GM18526 (cell line): ENCODE data around the gene ZDHHC5.

Experiments used
- POLR2A ChIP-seq: IDR thresholded peaks from 3 replicates; pipeline ENCODE4 v1.6.1; 2011; ENCODE audit not compliant: insufficient read length; ENCODE audit errors: extremely low read depth

The ZDHHC5 gene

DNA sequence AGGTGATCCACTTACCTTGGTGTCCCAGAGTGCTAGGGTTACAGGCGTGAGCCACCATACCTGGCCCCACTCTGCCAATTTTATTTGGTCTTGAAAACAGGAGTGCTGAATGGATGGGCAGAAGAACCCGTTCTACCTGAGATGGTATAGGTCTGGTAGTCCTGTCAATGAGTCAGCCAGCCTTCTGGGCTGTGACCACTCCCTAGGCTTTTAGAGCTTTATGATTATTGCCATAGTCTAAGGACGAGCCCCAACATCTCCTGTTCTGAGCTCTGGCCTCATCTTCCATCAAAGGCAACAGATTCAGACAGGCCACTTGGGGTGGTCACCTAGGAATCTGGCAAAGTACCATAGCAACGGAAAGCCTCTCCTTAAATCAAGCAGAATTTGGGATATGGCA lies 11.5 kb downstream of the ZDHHC5 start:
- no peak for TF ChIP-seq POLR2A

DNA sequence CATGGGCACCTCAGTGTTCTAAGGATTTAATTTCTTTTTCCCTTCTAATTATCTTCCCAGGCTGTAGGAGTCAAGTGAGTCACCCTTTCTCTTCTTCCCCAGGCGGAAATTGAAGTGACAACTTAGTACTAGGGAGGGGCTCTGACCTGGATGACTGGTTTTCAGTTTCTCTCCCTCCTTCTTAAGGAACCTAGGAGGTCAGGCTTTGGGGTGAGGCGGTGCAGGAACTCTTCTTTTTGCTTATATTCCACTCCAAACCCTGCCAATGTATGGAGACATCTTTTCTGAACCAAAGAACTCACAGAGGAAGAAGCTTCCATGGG lies 12.6 kb downstream of the ZDHHC5 start:
- TF ChIP-seq POLR2A, result no peak

DNA sequence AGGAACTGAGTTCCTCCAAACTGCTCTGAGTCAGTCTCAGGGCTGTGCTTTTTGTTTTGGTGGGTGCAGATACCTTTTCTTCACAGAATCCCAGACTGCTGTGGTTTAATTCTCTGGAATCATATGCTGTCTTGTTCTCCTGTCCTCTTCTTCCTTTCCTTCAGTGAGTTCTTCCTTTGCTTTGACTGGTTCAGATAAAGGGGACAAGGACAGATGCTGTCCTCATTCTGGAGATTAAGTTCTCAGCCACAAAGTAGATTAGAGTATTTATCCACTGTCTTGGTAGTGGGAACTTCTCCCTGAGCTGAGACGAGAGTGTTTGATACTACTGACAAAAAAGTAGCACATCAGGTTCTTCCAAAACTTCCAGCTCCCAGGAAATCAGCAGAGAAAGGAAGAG lies 13.3 kb downstream of the ZDHHC5 start:
- TF ChIP-seq POLR2A, result no peak

DNA sequence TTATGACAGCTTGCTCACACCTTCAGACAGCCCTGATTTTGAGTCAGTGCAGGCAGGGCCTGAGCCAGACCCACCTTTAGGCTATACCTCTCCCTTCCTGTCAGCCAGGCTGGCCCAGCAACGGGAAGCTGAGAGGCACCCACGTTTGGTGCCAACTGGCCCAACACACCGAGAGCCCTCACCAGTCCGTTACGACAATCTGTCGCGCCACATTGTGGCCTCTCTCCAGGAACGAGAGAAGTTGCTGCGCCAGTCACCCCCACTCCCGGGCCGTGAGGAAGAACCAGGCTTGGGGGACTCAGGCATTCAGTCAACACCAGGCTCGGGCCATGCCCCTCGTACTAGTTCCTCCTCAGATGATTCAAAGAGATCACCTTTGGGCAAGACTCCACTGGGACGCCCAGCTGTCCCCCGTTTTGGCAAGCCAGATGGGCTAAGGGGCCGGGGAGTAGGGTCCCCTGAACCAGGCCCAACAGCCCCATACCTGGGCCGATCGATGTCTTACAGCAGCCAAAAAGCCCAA lies 31.0 kb downstream of the ZDHHC5 start:
- no peak for TF ChIP-seq POLR2A

DNA sequence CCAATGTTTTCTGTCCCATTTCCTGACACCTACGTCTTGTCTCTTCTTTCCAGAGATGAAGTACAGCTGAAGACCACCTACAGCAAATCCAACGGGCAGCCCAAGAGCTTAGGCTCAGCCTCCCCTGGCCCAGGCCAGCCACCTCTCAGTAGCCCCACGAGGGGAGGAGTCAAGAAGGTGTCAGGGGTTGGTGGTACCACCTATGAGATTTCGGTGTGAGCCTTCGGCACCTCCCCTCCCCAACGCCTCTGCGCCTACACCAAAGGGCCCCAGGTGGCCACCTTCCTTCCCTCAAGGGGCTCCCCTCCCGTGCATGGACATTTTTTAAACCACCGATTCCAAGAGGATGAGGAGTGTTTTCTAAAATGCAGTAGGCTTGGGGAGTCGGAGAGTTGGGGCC lies 31.9 kb downstream of the ZDHHC5 start:
- no peak for TF ChIP-seq POLR2A

DNA sequence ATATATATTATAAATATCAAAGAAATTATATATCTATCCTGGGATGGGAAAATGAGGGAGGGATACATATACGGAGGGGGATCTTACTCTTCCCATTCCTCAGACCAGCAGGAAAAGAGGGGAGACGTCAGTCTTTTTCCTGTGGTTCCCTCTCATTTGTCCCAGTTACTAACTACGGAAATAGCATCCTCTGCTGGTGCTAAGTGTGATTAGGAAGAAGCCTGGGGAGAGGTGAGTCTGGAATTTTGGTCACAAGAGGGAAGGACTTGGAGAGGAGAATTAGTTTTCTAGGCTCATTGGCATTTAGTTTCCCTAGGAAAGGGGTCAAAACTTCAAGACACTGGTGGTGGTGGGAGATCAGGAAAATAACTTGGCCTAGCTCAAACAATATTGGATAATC lies 32.5 kb downstream of the ZDHHC5 start:
- no peak for TF ChIP-seq POLR2A

DNA sequence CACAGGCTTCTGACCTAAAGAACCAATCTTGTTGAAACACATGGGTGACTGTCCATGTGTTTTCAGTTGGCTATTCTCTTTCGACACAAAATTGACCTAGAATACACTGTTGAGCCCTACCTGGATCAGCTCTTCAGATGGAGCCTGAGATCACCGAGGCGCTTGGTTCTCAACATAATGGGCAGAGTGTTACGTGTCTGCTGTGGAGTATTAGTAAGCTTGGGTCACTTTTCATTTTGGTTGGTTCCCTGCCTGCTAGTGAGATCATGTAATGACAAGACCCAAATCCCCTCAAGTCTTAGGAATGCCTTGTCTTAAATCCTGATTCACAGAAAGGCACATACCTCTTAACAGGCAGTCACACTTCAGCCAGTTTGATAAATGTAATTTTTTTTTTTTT lies 35.4 kb downstream of the ZDHHC5 start:
- no peak for TF ChIP-seq POLR2A

DNA sequence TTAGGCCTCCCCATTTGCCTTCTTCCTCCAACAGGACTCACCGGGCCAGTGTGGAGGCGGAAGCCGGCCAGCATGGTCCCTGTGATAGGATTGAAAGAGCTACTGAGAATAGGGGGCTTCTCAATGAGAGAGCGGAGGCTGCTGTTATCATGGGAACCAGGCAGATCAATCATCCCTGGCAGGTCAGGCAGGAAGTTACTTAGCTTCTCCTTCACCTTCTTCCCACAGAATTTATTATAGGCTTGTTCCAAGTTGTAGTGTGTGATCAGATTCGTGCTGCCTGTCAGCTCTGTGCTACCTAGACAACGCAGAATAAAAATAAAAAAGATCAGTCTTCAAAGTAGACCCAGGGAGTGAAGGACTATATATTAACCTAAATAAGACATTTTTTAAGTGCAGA lies 37.0 kb downstream of the ZDHHC5 start:
- TF ChIP-seq POLR2A, result no peak

DNA sequence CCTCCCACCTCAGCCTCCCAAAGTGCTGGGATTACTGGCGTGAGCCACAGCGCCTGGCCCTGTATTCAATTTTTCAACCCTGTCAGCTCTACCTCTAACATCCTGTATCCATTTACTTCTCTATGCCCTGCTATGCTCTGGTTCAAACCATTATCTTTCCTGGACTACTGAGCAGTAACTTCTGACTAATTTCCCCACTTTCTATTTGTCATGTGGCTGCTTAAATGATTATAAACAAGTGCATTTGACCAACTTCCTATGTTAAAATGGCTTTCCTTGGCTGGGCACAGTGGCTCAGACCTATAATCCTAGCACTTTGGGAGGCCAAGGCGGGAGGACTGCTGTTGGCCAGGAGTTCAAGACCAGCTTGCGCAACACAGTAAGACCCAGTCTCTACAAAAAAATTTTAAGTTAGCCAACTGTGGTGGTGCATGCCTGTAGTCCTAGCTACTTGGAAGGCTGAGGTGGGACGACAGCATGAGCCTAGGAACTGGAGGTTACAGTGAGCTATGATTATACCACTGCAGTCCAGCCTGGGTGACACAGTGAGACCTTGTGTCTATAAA lies 42.0 kb downstream of the ZDHHC5 start:
- no peak for TF ChIP-seq POLR2A

DNA sequence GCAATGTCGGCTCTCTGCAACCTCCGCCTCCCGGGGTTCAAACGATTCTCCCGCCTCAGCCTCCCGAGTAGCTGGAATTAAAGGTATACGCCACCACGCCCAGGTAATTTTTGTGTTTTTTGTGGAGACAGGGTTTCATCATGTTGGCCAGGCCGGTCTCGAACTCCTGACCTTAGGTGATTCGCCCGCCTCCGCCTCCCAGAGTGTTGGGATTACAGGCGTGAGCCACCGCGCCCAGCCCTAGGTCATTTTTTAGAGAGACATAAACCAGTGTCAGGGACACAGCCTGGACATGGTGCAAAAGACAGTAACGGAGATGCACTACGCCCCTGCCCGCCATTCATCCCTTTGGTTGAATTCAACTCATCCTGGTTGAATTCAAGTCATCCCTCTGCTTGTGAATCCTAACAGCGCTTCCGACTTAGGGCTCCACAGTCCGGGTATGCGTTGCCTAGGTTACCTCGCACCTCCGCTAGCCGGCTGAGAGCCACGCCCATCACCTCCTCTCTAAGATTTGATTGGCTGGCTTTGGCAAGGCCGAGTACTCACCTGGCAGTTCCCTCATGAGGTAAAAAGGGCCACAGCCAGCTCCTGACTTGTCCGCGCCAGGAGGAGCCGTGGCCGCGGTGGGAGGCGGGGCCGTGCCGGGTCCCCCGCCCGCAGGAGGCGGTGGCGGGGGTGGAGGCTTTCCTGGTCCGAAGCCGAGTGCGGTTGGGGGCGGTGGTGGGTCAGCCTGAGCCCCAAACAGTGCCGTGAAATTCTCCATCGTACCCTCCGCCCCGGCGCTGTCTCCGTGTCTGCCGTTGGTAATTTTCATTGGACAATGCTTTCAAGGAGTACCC lies 43.7 kb downstream of the ZDHHC5 start, which contains the start of gene MED19:
MED19 (minus strand) TSS at position 802 of the 842 bp plus-strand sequence; CDS start at position 766, 36 bp downstream.
- peak; percentile 17 for TF ChIP-seq POLR2A

DNA sequence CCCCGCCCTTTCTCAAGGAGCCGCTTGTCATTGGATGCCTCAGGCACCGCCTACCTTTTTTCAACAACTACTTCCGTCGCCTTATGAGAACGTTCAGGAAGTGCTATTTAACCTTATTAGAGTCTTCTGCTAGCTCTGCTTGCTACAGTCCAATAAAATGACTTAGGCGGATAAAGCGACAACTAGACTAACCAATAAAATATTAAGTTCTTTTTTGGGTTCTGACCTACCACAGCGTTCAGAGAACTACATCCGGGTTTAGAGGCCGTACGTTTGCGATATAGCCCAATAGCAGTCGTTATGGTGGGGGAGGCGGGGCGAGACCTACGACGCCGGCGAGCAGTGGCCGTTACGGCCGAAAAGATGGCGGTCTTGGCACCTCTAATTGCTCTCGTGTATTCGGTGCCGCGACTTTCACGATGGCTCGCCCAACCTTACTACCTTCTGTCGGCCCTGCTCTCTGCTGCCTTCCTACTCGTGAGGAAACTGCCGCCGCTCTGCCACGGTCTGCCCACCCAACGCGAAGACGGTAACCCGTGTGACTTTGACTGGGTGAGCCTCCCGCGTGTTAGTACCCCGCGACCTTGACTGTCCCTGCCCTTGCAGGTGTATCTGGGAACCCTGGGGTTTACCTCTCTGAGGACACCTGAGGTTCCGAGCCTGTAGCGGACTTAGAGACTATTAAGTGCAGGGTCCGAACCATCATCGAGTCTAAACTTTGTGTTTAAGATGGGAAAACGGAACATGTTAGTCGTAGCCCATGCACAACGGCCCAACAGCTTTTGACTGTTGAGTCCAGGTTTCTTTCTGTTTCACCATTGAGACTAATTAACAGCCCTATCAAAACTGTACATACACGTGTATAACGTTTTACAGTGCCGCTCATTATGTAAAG lies 44.6 kb downstream of the ZDHHC5 start, which contains the start of gene TMX2:
TMX2 (plus strand) TSS at position 338 of the 895 bp plus-strand sequence; CDS start at position 364, 26 bp downstream.
- TF ChIP-seq POLR2A, result peak; percentile 72

DNA sequence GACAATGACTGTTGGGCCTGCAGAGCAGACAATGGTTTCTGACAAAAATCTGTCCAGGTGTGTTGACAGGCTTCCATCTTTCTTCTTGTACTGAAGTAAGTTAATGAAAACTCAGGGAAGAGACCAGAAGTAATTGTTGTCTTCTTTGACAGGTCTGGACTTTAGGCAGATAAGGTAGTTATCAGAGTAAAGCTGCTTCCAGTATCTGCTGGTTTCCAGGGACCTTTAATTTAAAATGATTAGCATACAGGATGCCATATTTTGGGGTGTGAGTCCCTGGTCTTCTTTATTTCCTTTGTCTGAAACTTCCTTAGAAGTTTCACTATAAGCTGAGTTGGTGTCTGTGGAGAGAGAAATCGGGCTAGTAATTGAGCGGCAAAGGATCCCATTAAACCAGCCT lies 45.9 kb downstream of the ZDHHC5 start:
- no peak for TF ChIP-seq POLR2A

DNA sequence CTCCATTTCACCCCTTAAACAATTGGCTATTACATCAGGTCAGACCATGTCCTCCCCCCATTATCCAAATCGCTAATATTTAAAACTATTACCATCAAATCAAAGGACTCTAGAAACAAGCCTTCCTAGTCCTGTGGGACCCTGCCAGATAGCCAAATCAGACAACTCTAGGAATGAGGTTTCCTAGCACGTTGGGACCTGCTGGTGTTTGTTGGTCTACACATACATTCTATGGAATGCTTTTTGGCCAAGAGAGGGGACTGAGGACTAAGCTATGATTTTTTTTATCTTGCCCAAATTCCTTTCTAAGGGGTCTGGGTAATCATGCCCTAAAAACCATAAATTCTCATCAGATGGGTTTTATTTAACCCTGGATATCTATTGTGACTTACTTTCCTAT lies 59.3 kb downstream of the ZDHHC5 start:
- TF ChIP-seq POLR2A, result no peak

DNA sequence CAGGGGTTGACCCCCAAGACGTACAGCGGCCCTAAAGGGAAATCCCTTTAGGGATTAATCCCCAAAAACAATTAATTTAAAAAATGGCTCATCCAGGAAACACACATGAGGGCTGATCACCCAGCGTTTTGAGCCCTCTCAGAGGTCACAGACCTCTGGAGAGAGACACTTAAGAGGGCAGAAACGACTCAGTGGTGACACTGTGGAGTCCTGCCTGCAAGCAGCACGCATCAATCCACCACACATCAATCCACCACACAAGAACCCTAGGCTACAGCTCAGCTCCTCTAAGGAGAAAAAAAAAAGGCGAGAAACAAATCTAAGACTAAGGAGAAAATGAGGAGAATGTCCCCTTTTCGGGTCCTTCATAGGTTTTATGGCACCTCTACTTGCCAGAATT lies 60.9 kb downstream of the ZDHHC5 start:
- no peak for TF ChIP-seq POLR2A

DNA sequence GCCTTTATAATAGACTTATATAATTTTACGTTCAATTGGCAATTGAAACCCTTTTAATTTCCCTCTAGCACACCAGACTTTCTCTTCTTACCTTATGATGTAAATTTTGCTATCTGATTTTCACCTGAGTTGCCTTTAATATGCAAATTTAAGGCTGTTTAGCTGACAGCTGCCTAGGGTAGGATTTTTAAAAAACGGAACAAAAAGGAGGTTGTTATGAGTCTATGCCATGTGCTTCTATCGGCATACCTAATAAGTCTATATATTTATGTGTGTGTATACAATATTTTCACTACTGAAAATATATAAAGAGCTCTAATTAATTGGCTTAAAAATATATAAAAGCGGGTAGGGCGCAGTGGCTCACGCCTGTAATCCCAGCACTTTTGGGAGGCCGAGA lies 61.6 kb downstream of the ZDHHC5 start:
- TF ChIP-seq POLR2A, result no peak
